ENCODE data around the gene MRPL27. TPM values are rescaled to one million over a fixed set of nuclear protein-coding genes. Genes with fewer than 3 reads are reported as not detected.

The MRPL27 gene
- total and polyA plus RNA-seq, 2 donors (not counting 1 experiment from before 2014, with no cell fraction given): 32.5 to 40.2 TPM

- 92% methylated on average over 10 of the region's 20 CpGs for WGBS (ENCODE audit: insufficient coverage)
- Histone ChIP-seq H3K36me3 (replicated peaks in 1 of 2; ENCODE audit: control extremely low read depth in 1 of 2, control insufficient read depth in 1 of 2, extremely low read depth in 1 of 2, insufficient read depth in 2 of 2, low read length in 1 of 2) (peaks cover 0 to 51% of the 10 kb centered on the region in 2 experiments), H3K4me2 (replicated peaks; ENCODE audit: low read depth, low read length, poor library complexity, severe bottlenecking) (no peak overlapping the region), H4K20me1 (ENCODE audit: control insufficient read depth, insufficient read depth, low read length, poor library complexity, severe bottlenecking) (no peaks in the 10 kb centered on the region), H3K27me3 (replicated peaks in 1 of 4; ENCODE audit: control extremely low read depth in 1 of 4, control insufficient read depth in 3 of 4, insufficient read depth in 4 of 4, low read length in 3 of 4) (no peaks in the 10 kb centered on the region), H3K79me2 (ENCODE audit: control insufficient read depth, insufficient read depth, low read length) (no peaks in the 10 kb centered on the region), H3K4me1 (ENCODE audit: control insufficient read depth in 2 of 2, insufficient read depth in 2 of 2, low read length in 2 of 2) (no peaks in the 10 kb centered on the region), H3K27ac (ENCODE audit: low read length in 2 of 2) (no peak overlapping the region), H3K9ac (ENCODE audit: low read length) (no peak overlapping the region), H3K9me3 (ENCODE audit: control extremely low read depth in 1 of 3, control insufficient read depth in 2 of 3, insufficient read depth in 1 of 3, low read length in 2 of 3) (no peaks in the 10 kb centered on the region), H2AFZ (ENCODE audit: insufficient read depth, low read depth, low read length, poor library complexity, severe bottlenecking) (no peak overlapping the region), H3K4me3 (ENCODE audit: control extremely low read depth in 1 of 5, extremely low read depth in 1 of 5, insufficient read depth in 1 of 5, low read depth in 2 of 5, low read length in 4 of 5) (no peak overlapping the region)
- TF ChIP-seq CTCF (IDR thresholded peaks at IDR 0.05): no peak
- no peak overlapping the region for H3K4me3 Mint-ChIP-seq
- DNase-seq: no peak
- no peaks in the 10 kb centered on the region for H3K27me3 Mint-ChIP-seq
- H3K27ac Mint-ChIP-seq: no peak overlapping the region
- ChIA-PET POLR2A (no interaction called here), CTCF (no interaction called here)
- H3K9me3 Mint-ChIP-seq (ENCODE audit: insufficient read depth): no peaks in the 10 kb centered on the region
- no peak for ATAC-seq (ENCODE audit: low read depth)
- intact Hi-C loops (cut with micrococcal nuclease): no loop called here
- H3K4me1 Mint-ChIP-seq: peaks cover 2% of the 10 kb centered on the region
Observed at GRCh38 chr17:50355701-50356341, 17.2 kb downstream of the MRPL27 start.

GRCh38 chr17:50355336-50355700 lies 17.7 kb downstream of the MRPL27 start:
- WGBS (ENCODE audit: insufficient coverage): 90% methylated on average over 2 of the region's 4 CpGs
- H3K9ac ChIP-seq (ENCODE audit: low read length): no peak overlapping the region
- no peak overlapping the region for H3K4me2 ChIP-seq (replicated peaks; ENCODE audit: low read depth, low read length, poor library complexity, severe bottlenecking)
- no peak overlapping the region for H3K4me3 ChIP-seq (ENCODE audit: control extremely low read depth in 1 of 5, extremely low read depth in 1 of 5, insufficient read depth in 1 of 5, low read depth in 2 of 5, low read length in 4 of 5)
- H3K79me2 ChIP-seq (ENCODE audit: control insufficient read depth, insufficient read depth, low read length): no peaks in the 10 kb centered on the region
- H3K9me3 ChIP-seq (ENCODE audit: control extremely low read depth in 1 of 3, control insufficient read depth in 2 of 3, insufficient read depth in 1 of 3, low read length in 2 of 3): no peaks in the 10 kb centered on the region
- TF ChIP-seq EZH2 (IDR thresholded peaks at IDR 0.05; ENCODE audit: borderline replicate concordance, insufficient read depth, low read depth, low read length, poor library complexity, severe bottlenecking) (no peak), CTCF (IDR thresholded peaks at IDR 0.05) (no peak)
- peaks cover 0 to 51% of the 10 kb centered on the region in 2 experiments for H3K36me3 ChIP-seq (replicated peaks in 1 of 2; ENCODE audit: control extremely low read depth in 1 of 2, control insufficient read depth in 1 of 2, extremely low read depth in 1 of 2, insufficient read depth in 2 of 2, low read length in 1 of 2)
- CTCF ChIA-PET: no interaction called here
- no peaks in the 10 kb centered on the region for H3K4me1 ChIP-seq (ENCODE audit: control insufficient read depth in 2 of 2, insufficient read depth in 2 of 2, low read length in 2 of 2)
- Mint-ChIP-seq H3K4me3 (no peak overlapping the region), H3K27me3 (no peaks in the 10 kb centered on the region), H3K4me1 (peaks cover 4% of the 10 kb centered on the region), H3K9me3 (ENCODE audit: insufficient read depth) (no peaks in the 10 kb centered on the region), H3K27ac (no peak overlapping the region)
- no peaks in the 10 kb centered on the region for H4K20me1 ChIP-seq (ENCODE audit: control insufficient read depth, insufficient read depth, low read length, poor library complexity, severe bottlenecking)
- DNase-seq (no peak), ATAC-seq (ENCODE audit: low read depth) (no peak)
- H3K27ac ChIP-seq (ENCODE audit: low read length in 2 of 2): no peak overlapping the region
- POLR2A ChIA-PET: no interaction called here
- no peaks in the 10 kb centered on the region for H3K27me3 ChIP-seq (replicated peaks in 1 of 4; ENCODE audit: control extremely low read depth in 1 of 4, control insufficient read depth in 3 of 4, insufficient read depth in 4 of 4, low read length in 3 of 4)
- H2AFZ ChIP-seq (ENCODE audit: insufficient read depth, low read depth, low read length, poor library complexity, severe bottlenecking): no peak overlapping the region
- intact Hi-C loops (cut with micrococcal nuclease): no loop called here

All from B cell (primary cell).